Activated B cell treated with CpG ODN at 0.5 μM for 24 hours (primary cell): ENCODE results near the gene IL36A. TPM values are rescaled to one million over a fixed set of nuclear protein-coding genes. Genes with fewer than 3 reads are reported as not detected.

Experiments used
- ATAC-seq: fragments of 200-7000 bp; cut with Tn5 transposase; one replicate; pipeline ENCODE4 v1.10.0; 2021; ENCODE audit warnings: low read depth, mild to moderate bottlenecking, moderate library complexity
- CTCF ChIA-PET: fragments of 350-600 bp; sonication (Branson Sonifier 250); formaldehyde crosslinking; loops from one replicate; lab custom pipeline; 2021; ENCODE audit warnings: antibody characterized with exemption; lab: Charles Lee
- POLR2A ChIA-PET: fragments of 350-600 bp; sonication (Branson Sonifier 250); formaldehyde crosslinking; loops from one replicate; lab custom pipeline; 2021; ENCODE audit warnings: antibody characterized with exemption; lab: Charles Lee
- DNase-seq: peaks from one replicate; pipeline ENCODE4 v3.0.0; 2022
- H3K27ac Mint-ChIP-seq: one replicate; pipeline ENCODE4 v1.8.0; 2020; ENCODE audit warnings: mixed read lengths
- H3K27me3 Mint-ChIP-seq: one replicate; pipeline ENCODE4 v1.8.0; 2021; ENCODE audit warnings: mixed read lengths
- H3K36me3 Mint-ChIP-seq: one replicate; pipeline ENCODE4 v1.8.0; 2021; ENCODE audit warnings: low read depth, mixed read lengths
- H3K4me1 Mint-ChIP-seq: one replicate; pipeline ENCODE4 v1.8.0; 2021; ENCODE audit warnings: mixed read lengths
- H3K4me3 Mint-ChIP-seq: one replicate; pipeline ENCODE4 v1.8.0; 2020; ENCODE audit warnings: mild to moderate bottlenecking, mixed read lengths
- H3K9me3 Mint-ChIP-seq: one replicate; pipeline ENCODE4 v1.8.0; 2020; ENCODE audit warnings: mixed read lengths
- CTCF ChIP-seq: fragments of 200-600 bp; IDR thresholded peaks from one replicate; pipeline ENCODE4 v1.8.0; 2022; ENCODE audit warnings: antibody characterized with exemption, mild to moderate bottlenecking
- intact Hi-C: fragments of 100-400 bp; cut with micrococcal nuclease; formaldehyde crosslinking; loops from one replicate; pipeline ENCODE4 v1.15.1; 2024
- total RNA-seq: library from RNA; stranded (reverse); gene quantifications from 2 replicates; pipeline ENCODE4 v1.2.3, GENCODE V29; 2022

Gene IL36A
- total RNA-seq, 1 donor from 2014 or later: not detected

- Mint-ChIP-seq H3K4me3 (no peak overlapping the region), H3K9me3 (peaks cover 30% of the 10 kb centered on the region), H3K36me3 (no peaks in the 10 kb centered on the region), H3K4me1 (no peaks in the 10 kb centered on the region), H3K27me3 (peaks cover 24% of the 10 kb centered on the region), H3K27ac (no peak overlapping the region)
- TF ChIP-seq CTCF: no peak
- DNase-seq (no peak), ATAC-seq (no peak)
- ChIA-PET CTCF (no interaction called here), POLR2A (no interaction called here)
- intact Hi-C loops: no loop called here
Observed at GRCh38 chr2:113050921-113051895, 45.9 kb downstream of the IL36A start.

GRCh38 chr2:113052396-113052917 is 47.2 kb downstream of the IL36A start, which contains the start of gene IL36B:
Gene IL36B (minus strand): TSS chr2:113052867.
- Mint-ChIP-seq H3K9me3 (peaks cover 32% of the 10 kb centered on the region), H3K27ac (no peak within 1 kb of the TSS), H3K36me3 (no peaks in the 10 kb centered on the region), H3K4me1 (no peaks in the 10 kb centered on the region), H3K27me3 (peaks cover 22% of the 10 kb centered on the region), H3K4me3 (no peak within 1 kb of the TSS)
- intact Hi-C loops: no loop called here
- no peak for TF ChIP-seq CTCF
- CTCF ChIA-PET: no interaction called here
- POLR2A ChIA-PET: no interaction called here
- no peak for ATAC-seq
- no peak for DNase-seq

GRCh38 chr2:113053666-113054065 is 48.4 kb downstream of the IL36A start:
- ATAC-seq: no peak
- peaks cover 21% of the 10 kb centered on the region for H3K27me3 Mint-ChIP-seq
- no peaks in the 10 kb centered on the region for H3K36me3 Mint-ChIP-seq
- no peaks in the 10 kb centered on the region for H3K4me1 Mint-ChIP-seq
- DNase-seq: no peak
- no peak for TF ChIP-seq CTCF
- POLR2A ChIA-PET: no interaction called here
- H3K4me3 Mint-ChIP-seq: no peak overlapping the region
- H3K27ac Mint-ChIP-seq: no peak overlapping the region
- intact Hi-C loops: no loop called here
- H3K9me3 Mint-ChIP-seq: peaks cover 32% of the 10 kb centered on the region
- CTCF ChIA-PET: no interaction called here

- Mint-ChIP-seq H3K4me1 (no peaks in the 10 kb centered on the region), H3K27me3 (peaks cover 19% of the 10 kb centered on the region), H3K27ac (no peak overlapping the region), H3K4me3 (no peak overlapping the region), H3K36me3 (no peaks in the 10 kb centered on the region), H3K9me3 (peaks cover 32% of the 10 kb centered on the region)
- TF ChIP-seq CTCF: no peak
- DNase-seq (no peak), ATAC-seq (no peak)
- CTCF ChIA-PET: no interaction called here
- intact Hi-C loops: no loop called here
- POLR2A ChIA-PET: no interaction called here
Observed at GRCh38 chr2:113054066-113054465, 48.8 kb downstream of the IL36A start.

- DNase-seq: no peak
- Mint-ChIP-seq H3K27me3 (peaks cover 16% of the 10 kb centered on the region), H3K9me3 (peaks cover 28% of the 10 kb centered on the region), H3K36me3 (no peaks in the 10 kb centered on the region), H3K4me3 (no peak overlapping the region), H3K4me1 (no peaks in the 10 kb centered on the region), H3K27ac (no peak overlapping the region)
- POLR2A ChIA-PET: no interaction called here
- no peak for ATAC-seq
- CTCF ChIA-PET: no interaction called here
- intact Hi-C loops: no loop called here
- no peak for TF ChIP-seq CTCF
Observed at GRCh38 chr2:113056521-113056920, 51.3 kb downstream of the IL36A start.
